HG03159 (cell line): ENCODE data around the gene RREB1.

Source experiments
- ATAC-seq: cut with Tn5 transposase; IDR thresholded peaks from one replicate; pipeline ENCODE4 v1.9.1; 2021; ENCODE audit warnings: mild to moderate bottlenecking, moderate library complexity; ENCODE audit not compliant: unreplicated experiment

RREB1 gene

DNA sequence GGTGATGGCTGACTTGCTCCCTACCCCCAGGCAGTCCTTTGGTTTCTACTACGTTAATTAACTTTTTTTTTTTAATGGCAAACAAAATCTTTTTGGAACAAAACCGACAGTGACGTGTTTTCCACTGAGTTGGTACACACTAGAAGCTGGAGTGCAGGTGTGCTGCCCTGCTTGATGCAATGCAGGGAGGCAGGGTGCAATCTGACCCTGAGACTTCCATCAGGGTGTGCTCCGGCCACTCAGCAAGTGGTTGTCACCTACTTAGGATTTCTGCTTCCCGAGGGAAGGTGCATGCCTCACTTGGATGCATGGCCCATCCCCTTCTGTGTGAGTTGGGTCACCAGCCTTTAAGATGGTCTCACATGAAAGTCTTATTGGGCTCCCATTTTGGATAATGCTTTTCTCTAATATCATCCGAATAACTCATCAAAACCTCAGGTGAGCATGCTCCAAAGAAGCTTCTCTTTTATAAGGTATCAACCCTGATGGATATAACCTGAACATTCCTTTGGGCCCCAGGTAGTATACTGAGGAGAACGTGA, 14.0 kb downstream of the RREB1 start:
- no peak for ATAC-seq

DNA sequence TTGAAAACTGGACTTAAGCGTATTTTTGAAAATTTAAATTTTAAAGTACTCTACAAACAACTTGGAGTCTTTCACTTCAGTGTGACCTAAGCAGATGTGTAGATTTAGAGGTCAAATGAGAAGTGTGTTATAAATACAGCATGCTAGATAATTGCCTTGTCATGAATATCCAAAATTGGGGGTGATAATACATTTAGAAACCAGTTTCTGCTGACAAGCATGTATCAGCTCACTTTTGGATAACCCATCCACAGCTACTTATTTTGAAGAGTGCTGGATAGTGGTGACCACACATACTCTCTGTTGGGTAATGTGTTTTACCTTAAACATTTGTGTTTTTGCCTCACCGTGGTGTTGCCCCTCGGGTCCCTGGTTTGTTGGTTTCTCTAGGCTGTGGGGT, 14.9 kb downstream of the RREB1 start:
- no peak for ATAC-seq

GRCh38 chr6:7124114-7124513, 16.4 kb downstream of the RREB1 start:
- ATAC-seq: no peak

DNA sequence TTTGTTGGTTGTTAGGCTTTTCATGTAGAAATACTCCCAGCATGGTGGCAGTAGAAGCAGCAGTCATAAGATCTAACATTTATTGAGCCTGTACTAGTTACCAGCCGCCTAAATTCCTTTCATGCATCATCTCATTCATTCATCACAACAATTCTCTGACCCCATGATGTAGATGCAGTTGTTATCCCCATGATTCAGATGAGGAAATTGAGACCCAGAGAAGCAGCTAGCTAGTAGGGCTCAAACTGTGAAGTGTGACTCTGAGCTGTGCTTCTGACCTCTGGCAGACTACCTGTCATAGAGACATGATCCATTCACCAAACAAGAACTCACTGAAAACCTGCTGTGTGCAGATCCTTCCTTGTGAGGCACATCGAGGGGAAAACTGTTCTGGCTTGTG, 16.9 kb downstream of the RREB1 start:
- no peak for ATAC-seq

DNA sequence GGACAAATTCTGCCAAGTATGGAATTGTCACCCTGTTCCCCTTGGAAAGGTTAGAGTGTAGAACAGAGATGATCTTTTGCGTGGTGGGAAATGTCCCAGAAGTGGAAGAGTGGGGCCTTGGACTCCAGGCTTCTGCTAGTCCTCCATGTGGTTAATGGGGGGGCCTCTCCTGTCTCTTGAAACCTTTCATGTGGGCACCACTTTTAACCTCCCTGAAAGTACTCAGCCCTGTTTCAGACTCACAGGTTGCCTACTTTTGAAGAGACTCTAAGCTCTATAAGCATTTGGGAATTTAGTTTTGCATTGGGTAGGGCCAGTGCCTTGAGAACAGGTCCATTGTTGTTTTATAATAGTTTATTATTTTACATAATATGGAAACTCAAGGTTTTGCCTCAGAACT, 17.5 kb downstream of the RREB1 start:
- ATAC-seq: no peak

GRCh38 chr6:7126754-7127153, 19.0 kb downstream of the RREB1 start:
- no peak for ATAC-seq

GRCh38 chr6:7127680-7128079, 19.9 kb downstream of the RREB1 start:
- ATAC-seq: no peak

GRCh38 chr6:7129360-7129759, 21.6 kb downstream of the RREB1 start:
- no peak for ATAC-seq

DNA sequence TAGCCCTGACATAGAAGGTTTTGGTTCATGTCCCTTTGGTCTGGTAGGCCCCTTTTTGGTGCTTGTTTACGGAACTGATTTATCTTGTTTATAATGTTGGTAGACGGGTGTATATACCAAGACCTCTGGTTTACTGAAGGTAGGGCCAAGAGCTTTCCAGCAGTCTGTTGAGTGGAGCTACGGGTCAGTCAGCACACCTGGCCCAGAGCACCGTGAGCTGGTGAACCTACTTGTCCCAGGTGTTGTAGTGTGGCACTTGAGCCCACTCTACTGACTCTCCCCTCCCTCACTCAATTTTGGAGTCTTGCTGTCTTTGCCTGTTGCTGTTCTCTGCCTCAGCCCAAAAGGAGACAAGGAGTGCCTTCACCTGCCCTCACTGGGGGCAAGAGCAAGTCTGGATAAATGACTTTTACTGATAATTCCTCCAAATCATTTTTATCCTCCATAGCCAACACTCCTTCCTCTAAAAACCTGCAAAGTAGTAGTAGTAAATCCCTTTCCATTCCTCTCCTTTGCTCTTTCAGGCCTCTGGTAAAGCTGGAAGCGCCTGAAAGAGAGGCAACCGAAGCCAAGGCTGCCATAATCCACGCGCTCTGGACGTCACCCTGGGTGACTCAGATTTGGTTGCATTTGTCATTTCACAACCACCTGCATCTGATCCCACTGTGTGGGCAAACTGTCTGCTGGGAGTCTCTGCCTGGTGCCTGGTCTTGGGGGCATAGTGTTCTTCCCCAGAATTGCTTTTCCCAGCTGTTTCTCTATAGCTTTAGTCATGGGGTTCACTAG, 22.2 kb downstream of the RREB1 start:
- no peak for ATAC-seq

DNA sequence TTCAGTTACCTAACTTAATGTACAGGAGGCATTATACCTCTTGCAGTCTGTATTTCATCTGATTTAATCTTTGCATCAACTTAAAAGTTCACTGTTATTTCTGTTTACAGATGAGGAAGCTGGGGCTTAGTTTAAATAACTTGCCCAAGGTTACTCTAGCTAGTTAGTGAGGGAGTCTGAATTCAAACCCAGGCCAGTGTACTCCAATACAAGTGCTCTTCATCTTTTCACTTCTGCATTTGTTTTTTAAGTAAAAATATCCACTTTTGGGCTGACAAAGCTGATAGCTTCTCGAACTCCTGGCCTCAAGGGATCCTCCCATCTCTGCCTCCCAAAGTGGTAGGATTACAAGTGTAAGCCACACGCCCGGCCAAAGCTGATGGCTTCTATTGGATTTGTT, 23.6 kb downstream of the RREB1 start:
- ATAC-seq: no peak

- no peak for ATAC-seq
Measured at GRCh38 chr6:7132398-7133035, 24.8 kb downstream of the RREB1 start.

DNA sequence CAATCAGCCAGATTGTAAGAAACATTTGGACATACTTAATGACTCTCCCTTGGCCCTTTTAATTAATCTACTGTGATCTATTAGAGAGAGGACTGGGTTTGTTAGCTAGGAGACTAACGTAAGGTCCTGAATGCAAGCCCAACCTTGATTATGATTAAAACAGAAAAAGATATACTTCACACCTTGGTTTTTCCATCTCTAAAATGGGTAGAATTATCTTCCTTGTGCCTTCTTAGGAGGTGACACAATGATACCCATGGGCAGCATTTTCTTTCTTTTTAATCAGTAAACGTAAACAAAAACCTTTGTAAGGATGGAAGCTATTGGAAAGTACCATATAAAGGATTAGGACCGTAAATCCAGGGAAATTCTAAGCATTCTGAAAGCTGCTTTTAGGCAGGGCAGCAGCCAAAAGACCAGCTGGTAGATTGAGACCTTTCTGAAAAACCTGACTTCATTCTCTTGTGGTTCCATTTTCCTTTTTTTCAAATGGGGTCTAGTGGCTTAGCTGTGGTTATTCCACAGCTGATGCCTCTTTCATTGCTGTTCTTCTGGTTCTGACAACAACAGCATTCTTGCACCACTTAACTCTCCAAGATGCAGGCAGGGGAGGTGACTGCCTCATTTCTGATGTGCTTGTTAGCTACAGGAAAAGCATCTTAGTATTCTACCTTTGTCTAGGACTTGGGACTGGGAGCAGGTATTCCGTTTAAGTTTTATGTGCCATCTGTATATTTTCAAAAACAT, 27.4 kb downstream of the RREB1 start:
- ATAC-seq: no peak

GRCh38 chr6:7135755-7136154, 28.0 kb downstream of the RREB1 start:
- no peak for ATAC-seq

GRCh38 chr6:7136859-7137334, 29.1 kb downstream of the RREB1 start:
- ATAC-seq: peak; percentile 37

GRCh38 chr6:7137335-7138045, 29.7 kb downstream of the RREB1 start:
- peak; percentile 42 for ATAC-seq

- no peak for ATAC-seq
Measured at GRCh38 chr6:7138046-7138531, 30.3 kb downstream of the RREB1 start.

- ATAC-seq: no peak
Measured at GRCh38 chr6:7138921-7139358, 31.2 kb downstream of the RREB1 start.

GRCh38 chr6:7139835-7140470, 32.2 kb downstream of the RREB1 start:
- ATAC-seq: no peak

- peak; percentile 50 for ATAC-seq
Measured at GRCh38 chr6:7140631-7141378, 33.0 kb downstream of the RREB1 start.
